HG02759 (cell line): ENCODE measurements around the gene BEND3.
A peak's percentile ranks its signal among the peaks of the same experiment; 100 is the strongest.
"Not testable (repeated sequence)": the region's sequence is repeated elsewhere in the genome, so short reads cannot be mapped to it uniquely, and the experiment has no call there.

Experiments used
- ATAC-seq: cut with Tn5 transposase; IDR thresholded peaks from one replicate; pipeline ENCODE4 v1.9.1; 2021; ENCODE audit warnings: mild to moderate bottlenecking, moderate library complexity; ENCODE audit not compliant: unreplicated experiment

BEND3 gene

DNA sequence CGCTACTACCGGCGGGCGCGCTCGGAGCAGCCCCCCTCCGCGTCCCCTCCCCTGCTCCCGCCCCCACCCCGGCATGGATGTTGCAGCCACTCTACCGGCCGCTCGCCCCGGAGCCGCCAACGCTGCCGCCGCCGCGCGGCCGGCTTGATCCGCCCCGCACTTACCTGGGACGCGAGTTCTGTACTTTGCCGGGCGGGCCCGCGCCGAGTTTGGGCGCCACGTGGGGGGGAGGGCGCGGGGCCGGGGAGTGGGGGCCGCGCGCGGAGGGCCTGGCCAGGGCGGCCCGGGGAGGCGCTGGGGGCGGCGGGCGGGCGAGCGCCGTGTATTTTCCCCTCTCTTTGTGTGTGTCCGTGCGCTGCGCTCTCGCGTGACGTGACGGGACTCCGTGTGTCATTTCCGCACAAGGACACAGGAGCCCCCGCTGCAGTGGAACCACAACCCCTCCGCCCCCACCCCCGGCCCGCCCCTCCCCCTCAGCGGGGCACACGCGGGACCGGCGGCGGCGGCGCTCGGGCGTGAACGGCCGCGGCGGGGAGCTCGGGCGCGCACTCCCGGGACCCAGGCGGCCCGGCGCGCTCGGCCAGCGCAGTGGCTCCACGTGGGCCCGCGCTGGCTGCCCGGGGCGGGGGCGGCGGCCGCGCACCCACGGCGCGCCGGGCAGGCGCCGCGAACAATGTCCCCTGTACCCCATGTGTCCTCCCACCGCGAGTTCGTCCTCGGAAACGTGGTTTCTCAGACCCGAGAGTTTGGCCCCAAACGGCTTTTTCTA lies at the start of gene BEND3:
TSS of gene BEND3 (minus strand) at position 590 of the 769 bp plus-strand sequence. CDS start 16,230 bp downstream, outside the sequence.
- ATAC-seq: peak; percentile 30

DNA sequence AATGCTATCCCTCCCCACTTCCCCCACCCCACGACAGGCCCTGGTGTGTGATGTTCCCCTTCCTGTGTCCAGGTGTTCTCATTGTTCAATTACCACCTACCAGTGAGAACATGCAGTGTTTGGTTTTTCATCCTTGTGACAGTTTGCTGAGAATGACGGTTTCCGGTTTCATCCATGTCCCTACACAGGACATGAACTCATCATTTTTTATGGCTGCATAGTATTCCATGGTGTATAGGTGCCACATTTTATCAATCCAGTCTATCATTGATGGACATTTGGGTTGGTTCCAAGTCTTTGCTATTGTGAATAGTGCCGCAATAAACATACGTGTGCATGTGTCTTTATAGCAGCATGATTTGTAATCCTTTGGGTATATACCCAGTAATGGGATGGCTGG lies 49.0 kb upstream of the BEND3 start:
- ATAC-seq: not testable (repeated sequence)

DNA sequence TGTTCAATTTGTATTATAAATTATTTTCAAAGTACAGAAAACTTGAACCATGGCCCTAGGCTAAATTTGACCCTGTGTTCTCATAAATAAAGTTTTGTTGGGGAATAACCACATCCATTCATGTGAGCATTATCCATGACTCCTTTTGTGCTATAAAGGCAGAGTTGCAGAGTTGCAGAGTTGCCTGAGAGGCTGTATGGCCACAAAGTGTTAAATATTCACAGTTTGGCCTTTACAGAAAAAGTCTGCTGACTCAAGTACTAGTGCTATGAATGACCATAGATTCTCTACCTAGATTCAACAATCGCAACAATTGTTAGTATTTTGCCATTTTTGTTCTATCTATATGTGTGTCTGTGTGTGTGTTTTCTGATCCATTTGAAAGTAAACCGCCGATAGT lies 46.2 kb upstream of the BEND3 start:
- no peak for ATAC-seq

- ATAC-seq: no peak
Observed at GRCh38 chr6:107156617-107157016, 41.3 kb upstream of the BEND3 start.

GRCh38 chr6:107154801-107155160 lies 39.5 kb upstream of the BEND3 start:
- ATAC-seq: no peak

GRCh38 chr6:107154131-107154800 lies 39.0 kb upstream of the BEND3 start:
- no peak for ATAC-seq

DNA sequence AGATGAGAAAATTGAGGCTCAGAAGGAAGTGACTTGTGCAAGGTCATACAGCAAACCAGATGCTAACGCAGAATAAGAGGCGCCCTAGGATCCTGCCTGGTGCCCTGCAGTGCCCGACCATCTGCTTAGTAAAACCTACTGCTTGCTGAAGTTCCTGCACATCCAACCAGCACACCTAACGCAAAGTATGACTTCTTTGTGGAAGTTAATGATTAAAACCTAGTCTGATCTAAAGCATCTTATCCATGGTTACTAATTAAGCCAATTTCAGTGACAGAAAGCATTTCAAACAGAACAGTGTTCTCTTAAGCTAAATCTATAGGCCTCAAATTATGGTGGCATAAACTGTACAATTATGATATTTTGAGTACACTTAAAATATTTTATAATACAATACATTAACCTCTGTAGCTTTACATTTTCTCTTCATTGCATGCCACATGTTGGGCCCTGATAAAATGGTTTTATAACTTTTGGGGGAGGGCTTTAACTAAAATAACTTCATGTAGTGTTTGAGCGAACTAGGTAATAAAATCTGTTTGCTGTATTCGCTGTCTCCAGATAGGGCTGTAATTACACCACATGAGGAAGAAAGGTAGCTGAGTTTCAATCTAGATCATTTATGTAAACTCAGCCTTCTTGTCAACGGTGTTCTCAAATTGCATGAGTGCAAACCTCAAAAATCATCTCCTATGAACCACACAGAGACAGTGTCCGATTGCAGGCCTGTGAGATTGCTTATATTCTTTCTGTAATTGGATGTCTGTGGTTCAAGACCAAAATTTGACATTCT lies 37.5 kb upstream of the BEND3 start:
- no peak for ATAC-seq

DNA sequence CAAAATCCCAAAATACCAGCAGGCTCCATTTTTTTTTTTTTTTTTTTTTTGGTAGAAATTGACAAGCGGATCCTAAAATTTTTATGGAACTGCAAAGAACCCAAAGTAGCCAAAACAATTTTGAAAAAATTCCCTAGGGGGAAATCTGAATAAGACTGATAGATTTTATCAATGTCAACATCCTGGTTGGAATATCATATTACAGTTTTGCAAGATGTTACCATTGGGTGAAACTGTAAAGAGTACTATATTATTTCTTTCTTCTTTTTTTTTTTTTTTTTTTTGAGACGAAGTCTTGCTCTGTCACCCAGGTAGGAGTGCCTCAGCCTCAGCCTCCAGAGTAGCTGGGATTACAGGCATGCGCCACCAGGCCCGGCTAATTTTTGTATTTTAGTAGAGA lies 29.4 kb upstream of the BEND3 start:
- no peak for ATAC-seq

- no peak for ATAC-seq
Observed at GRCh38 chr6:107144014-107144413, 28.7 kb upstream of the BEND3 start.

DNA sequence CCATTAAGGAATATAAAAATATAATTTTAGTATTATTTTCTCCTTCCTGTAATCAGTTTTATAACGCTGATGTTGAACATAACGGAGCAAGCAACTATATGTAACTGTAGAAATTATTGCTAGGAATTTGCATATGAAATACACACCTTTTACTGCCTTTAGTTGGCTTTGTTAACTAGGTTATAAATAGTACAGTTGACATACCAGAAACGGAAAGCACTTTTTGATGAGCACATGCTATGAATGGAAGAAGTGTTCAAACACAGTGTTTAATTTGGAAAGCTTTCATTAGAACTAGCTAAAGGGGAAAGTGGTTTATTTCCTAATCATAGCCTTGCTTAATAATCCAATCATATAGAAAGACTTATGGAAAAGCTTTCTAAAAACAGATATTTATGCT lies 25.3 kb upstream of the BEND3 start:
- no peak for ATAC-seq

DNA sequence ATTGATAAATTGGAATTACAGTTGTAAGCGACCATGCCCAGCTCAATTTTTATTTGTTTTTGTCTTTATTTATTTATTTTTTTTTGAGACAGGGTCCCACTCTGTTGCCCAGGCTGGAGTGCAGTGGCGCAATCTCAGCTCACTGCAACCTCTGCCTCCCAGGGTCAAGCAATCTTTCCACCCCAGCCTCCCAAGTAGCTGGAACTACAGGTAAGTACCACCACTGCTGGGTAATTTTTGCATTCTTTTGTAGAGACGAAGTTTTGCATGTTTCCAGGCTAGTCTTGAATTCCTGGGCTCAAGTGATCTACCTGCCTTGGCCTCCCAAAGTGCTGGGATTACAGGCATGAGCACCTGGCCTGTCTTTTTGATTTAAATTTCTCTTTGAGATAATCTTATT lies 21.0 kb upstream of the BEND3 start:
- ATAC-seq: not testable (repeated sequence)

- ATAC-seq: not testable (repeated sequence)
Observed at GRCh38 chr6:107135048-107135680, 19.8 kb upstream of the BEND3 start.

DNA sequence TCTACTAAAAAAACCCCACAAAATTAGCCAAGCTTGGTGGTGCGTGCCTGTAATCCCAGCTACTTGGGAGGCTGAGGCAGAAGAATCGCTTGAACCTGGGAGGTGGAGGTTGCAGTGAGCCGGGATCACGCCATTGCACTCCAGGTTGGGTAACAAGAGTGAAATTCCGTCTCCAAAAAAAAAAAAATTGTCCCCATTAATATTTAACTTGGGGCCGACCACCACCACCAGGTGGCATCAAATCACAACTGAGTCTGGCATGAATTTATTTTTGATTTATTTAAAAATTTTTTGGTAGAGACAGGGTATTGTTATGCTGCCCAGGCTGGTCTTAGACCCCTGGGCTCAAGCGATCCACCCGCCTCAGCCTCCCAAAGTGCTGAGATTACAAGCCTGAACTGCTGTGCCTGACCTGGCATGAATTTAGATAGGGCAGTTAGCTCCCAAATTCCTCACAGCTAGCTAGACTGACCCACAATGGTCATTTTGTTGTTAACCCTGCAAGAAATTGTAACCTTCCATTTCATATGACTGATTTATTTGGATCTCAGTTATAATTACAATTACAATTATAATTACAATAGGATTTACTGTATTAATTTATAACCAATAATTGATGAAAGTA lies 17.1 kb upstream of the BEND3 start:
- ATAC-seq: no peak

- no peak for ATAC-seq
Observed at GRCh38 chr6:107129370-107129925, 14.1 kb upstream of the BEND3 start.

- ATAC-seq: no peak
Observed at GRCh38 chr6:107128577-107128976, 13.3 kb upstream of the BEND3 start.

DNA sequence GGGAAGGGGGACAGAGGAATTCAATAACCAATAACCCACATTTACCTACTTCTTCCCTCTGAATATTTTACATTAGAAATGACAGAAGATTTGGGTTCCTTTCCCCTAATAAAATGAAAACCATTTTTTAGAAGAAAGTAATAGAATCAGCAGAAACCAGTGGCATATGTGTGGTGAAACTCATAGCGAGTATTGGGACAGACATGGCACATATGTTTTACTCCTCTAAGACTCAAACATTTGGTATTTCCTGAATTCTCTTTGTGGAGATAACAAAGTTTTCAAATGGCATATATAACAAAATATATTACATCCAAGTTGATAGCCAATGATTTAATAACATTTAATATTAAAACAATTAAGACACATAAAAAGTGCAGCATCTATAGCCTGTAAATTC lies 12.9 kb upstream of the BEND3 start:
- no peak for ATAC-seq

GRCh38 chr6:107125771-107126170 lies 10.5 kb upstream of the BEND3 start:
- no peak for ATAC-seq

- ATAC-seq: peak; percentile 86
Observed at GRCh38 chr6:107124934-107125348, 9.6 kb upstream of the BEND3 start.

DNA sequence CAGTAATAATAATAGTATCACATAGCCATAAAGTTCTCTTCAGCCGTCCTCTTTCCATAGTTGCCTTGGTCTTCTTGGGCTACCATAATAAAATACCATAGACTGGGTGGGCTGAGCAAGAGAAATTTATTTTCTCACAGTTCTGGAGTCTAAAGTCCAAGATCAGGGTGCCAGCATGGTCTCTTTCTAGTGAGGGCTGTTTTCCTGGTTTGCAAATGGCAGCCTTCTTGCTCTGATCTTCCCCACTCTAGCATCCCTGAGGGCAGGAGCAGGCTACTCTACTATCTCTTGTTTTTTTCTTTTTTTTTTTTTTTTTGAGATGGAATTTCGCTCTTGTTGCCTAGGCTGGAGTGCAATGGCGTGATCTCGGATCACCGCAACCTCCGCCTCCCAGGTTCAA lies 8.2 kb upstream of the BEND3 start:
- ATAC-seq: no peak

DNA sequence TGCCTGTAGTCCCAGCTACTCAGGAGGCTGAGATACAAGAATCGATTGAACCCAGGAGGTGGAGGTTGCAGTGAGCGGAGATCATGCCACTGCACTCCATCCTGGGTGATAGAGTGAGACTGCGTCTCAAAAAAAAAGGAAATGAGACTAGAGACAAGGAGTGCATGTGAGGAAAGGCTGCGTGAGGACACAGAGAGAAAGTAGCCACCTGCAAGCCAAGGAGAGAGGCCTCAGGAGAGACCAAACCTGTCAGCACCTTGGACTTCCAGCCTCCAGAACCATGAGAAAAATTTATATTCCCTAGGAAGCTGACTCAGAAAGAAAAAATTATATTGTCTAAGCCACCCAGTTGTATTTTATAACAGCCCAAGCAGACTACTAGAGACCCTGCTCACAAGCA lies 7.4 kb upstream of the BEND3 start:
- no peak for ATAC-seq
